Mucosa of descending colon (tissue), 3 donors: Measurements from ENCODE around the gene KCNJ1. TPM values are rescaled to one million over a fixed set of nuclear protein-coding genes. Genes with fewer than 3 reads are reported as not detected.
A peak's percentile ranks its signal among the peaks of the same experiment; 100 is the strongest.

Experiments used
- ATAC-seq: fragments of 200-7000 bp; cut with Tn5 transposase; one replicate; pipeline ENCODE4 v1.9.1; 2020; ENCODE audit warnings: mild to moderate bottlenecking, moderate library complexity
- DNase-seq, 3 donors: peaks; one replicate each; pipeline ENCODE4 v3.0.0-alpha.2; 2020
- H3K36me3 ChIP-seq: fragments of 200-600 bp; one replicate; pipeline ENCODE4 v1.8.0; 2021; ENCODE audit warnings: low read depth, mild to moderate bottlenecking
- H3K4me1 ChIP-seq: fragments of 200-600 bp; one replicate; pipeline ENCODE4 v1.8.0; 2021; ENCODE audit warnings: low read depth, mild to moderate bottlenecking
- H3K4me3 ChIP-seq: fragments of 200-600 bp; one replicate; pipeline ENCODE4 v1.8.0; 2021; ENCODE audit warnings: mild to moderate bottlenecking
- H3K9me3 ChIP-seq: fragments of 200-600 bp; one replicate; pipeline ENCODE4 v1.8.0; 2021; ENCODE audit warnings: mild to moderate bottlenecking
- intact Hi-C, 2 donors: fragments of 100-400 bp; cut with DNase I in 1 of 2; cut with micrococcal nuclease in 1 of 2; formaldehyde crosslinking; loops; one replicate each; pipeline versions ENCODE4 v1.11.0 to v1.11.1; 2022; cut with DNase I, micrococcal nuclease
- total RNA-seq, 3 donors: library from RNA; stranded (reverse); fragmentation: NEBNext Ultra II Directional in 2 of 3; extraction: Animal tissue kit (Norgen Biotek cat#: 25700) in 2 of 3; gene quantifications; one replicate each; pipeline versions ENCODE4 v1.2.1 to v1.2.4, GENCODE V29; 2021 to 2023
- TF ChIP-seq, protein P1 (sequence below): fragments of 200-600 bp; IDR thresholded peaks from one replicate; pipeline ENCODE4 v1.8.0; 2022; ENCODE audit warnings: antibody characterized with exemption, mild to moderate bottlenecking
- donor health status: DM: no; HTN: no; CAD: no; lungs with moderate emphysema.
- donor health status: DM: no; HTN: no; CAD: no.
- donor health status: DM: no; HTN: yes; CAD: no.

KCNJ1 gene
- total RNA-seq, 3 donors from 2014 or later: not detected

DNA sequence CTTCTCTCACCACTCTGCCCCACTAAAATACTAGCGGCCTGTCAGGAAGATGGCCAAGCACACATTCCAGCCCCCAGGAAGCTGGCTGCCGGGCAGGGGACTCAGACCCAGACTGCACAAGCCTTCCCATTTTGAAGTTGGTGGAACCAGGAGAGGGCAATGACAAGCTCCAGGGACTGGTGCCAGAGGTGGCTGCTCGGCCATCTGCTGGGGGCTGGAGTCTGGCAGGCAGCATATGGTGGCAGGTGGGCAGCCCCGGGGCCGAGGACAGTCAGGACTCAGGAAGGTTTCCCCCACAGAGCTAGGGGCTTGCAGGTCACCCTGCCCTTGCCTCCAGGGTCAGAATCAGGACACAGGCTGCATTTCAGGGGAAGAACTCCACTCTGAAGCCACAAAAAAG is 46.7 kb upstream of the KCNJ1 start:
- TF ChIP-seq, protein P1, sequence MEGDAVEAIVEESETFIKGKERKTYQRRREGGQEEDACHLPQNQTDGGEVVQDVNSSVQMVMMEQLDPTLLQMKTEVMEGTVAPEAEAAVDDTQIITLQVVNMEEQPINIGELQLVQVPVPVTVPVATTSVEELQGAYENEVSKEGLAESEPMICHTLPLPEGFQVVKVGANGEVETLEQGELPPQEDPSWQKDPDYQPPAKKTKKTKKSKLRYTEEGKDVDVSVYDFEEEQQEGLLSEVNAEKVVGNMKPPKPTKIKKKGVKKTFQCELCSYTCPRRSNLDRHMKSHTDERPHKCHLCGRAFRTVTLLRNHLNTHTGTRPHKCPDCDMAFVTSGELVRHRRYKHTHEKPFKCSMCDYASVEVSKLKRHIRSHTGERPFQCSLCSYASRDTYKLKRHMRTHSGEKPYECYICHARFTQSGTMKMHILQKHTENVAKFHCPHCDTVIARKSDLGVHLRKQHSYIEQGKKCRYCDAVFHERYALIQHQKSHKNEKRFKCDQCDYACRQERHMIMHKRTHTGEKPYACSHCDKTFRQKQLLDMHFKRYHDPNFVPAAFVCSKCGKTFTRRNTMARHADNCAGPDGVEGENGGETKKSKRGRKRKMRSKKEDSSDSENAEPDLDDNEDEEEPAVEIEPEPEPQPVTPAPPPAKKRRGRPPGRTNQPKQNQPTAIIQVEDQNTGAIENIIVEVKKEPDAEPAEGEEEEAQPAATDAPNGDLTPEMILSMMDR: no peak
- DNase-seq (peak in 1 of 3 donors; percentile 4), ATAC-seq (no peak)
- Histone ChIP-seq H3K36me3 (no peaks in the 10 kb centered on the region), H3K4me3 (no peak overlapping the region), H3K9me3 (no peaks in the 10 kb centered on the region), H3K4me1 (no peaks in the 10 kb centered on the region)
- intact Hi-C loops: no loop called here

DNA sequence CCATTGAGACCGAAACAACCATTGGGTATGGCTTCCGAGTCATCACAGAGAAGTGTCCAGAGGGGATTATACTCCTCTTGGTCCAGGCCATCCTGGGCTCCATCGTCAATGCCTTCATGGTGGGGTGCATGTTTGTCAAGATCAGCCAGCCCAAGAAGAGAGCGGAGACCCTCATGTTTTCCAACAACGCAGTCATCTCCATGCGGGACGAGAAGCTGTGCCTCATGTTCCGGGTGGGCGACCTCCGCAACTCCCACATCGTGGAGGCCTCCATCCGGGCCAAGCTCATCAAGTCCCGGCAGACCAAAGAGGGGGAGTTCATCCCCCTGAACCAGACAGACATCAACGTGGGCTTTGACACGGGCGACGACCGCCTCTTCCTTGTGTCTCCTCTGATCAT is 44.6 kb upstream of the KCNJ1 start:
- H3K36me3 ChIP-seq: no peaks in the 10 kb centered on the region
- H3K4me3 ChIP-seq: no peak overlapping the region
- intact Hi-C loops: no loop called here
- H3K4me1 ChIP-seq: no peaks in the 10 kb centered on the region
- TF ChIP-seq, protein P1: no peak
- ATAC-seq: no peak
- DNase-seq: peak in 1 of 3 donors; percentile 1
- H3K9me3 ChIP-seq: no peaks in the 10 kb centered on the region

DNA sequence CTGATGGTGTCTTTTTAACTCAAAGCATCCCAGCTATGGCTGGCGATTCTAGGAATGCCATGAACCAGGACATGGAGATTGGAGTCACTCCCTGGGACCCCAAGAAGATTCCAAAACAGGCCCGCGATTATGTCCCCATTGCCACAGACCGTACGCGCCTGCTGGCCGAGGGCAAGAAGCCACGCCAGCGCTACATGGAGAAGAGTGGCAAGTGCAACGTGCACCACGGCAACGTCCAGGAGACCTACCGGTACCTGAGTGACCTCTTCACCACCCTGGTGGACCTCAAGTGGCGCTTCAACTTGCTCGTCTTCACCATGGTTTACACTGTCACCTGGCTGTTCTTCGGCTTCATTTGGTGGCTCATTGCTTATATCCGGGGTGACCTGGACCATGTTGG is 44.1 kb upstream of the KCNJ1 start:
- no peaks in the 10 kb centered on the region for H3K4me1 ChIP-seq
- TF ChIP-seq, protein P1: no peak
- H3K9me3 ChIP-seq: no peaks in the 10 kb centered on the region
- ATAC-seq: no peak
- intact Hi-C loops: no loop called here
- DNase-seq: peak in 1 of 3 donors; percentile 4
- H3K4me3 ChIP-seq: no peak overlapping the region
- no peaks in the 10 kb centered on the region for H3K36me3 ChIP-seq

DNA sequence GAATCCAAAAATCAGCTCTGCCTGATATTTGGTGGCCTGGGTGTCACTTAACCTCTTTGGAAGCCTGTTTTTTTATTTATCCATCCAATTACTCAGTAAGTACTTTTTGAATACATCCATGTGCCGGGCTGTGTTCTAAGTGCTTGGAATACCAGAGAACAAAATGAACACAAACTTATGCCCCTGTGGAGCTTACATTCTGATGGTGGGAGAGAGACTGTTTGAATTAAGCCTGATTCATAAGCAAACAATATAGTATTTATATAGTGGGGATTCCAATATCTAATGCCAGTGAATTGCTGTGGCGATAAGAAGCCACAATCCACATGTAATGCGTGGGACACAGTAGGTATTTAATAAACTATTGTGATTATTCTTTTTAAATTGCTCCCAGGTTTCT is 43.5 kb upstream of the KCNJ1 start:
- TF ChIP-seq, protein P1: no peak
- Histone ChIP-seq H3K4me3 (no peak overlapping the region), H3K4me1 (no peaks in the 10 kb centered on the region), H3K9me3 (no peaks in the 10 kb centered on the region), H3K36me3 (no peaks in the 10 kb centered on the region)
- intact Hi-C loops: no loop called here
- ATAC-seq (no peak), DNase-seq (no peak)

DNA sequence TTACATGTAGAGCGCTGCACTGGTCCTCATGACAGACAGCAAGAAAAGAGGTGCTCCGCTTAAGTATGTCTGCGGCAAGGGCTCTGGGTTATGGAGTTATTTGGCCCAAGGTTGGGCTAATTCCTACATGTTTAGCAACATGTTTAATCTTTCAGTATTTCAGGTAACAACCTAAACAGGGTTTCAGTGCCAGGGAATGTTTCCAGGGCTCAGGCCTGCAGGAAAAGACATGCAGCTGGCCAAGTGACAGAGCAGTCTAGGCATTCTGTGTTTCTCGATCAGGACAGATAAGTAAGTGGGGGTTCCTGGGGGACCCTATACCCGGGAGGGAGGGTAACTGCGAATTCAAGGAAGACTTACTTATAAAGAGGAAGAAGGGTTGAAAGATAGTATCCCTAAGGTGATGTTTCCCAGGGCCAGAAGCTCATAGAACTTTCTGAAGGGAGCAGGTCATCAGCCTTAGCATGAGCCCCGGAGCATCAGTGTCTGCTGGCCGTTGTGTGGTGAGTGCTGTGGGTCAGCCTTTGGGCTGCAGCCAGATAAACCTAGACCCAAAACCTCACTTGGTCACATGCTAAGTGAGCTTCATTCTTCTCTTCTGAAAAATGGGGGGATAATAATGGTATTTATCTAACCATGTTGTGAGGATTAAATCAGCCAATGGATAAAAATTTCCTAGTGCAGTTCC is 42.5 kb upstream of the KCNJ1 start:
- no peaks in the 10 kb centered on the region for H3K9me3 ChIP-seq
- H3K36me3 ChIP-seq: no peaks in the 10 kb centered on the region
- no peaks in the 10 kb centered on the region for H3K4me1 ChIP-seq
- TF ChIP-seq, protein P1: no peak
- H3K4me3 ChIP-seq: no peak overlapping the region
- intact Hi-C loops: no loop called here
- DNase-seq: no peak
- no peak for ATAC-seq
